ENCODE results near the gene FAM83G. TPM values are rescaled to one million over a fixed set of nuclear protein-coding genes. Genes with fewer than 3 reads are reported as not detected.
"Not testable (repeated sequence)": the region's sequence is repeated elsewhere in the genome, so short reads cannot be mapped to it uniquely, and the experiment has no call there.

FAM83G gene, protein sequence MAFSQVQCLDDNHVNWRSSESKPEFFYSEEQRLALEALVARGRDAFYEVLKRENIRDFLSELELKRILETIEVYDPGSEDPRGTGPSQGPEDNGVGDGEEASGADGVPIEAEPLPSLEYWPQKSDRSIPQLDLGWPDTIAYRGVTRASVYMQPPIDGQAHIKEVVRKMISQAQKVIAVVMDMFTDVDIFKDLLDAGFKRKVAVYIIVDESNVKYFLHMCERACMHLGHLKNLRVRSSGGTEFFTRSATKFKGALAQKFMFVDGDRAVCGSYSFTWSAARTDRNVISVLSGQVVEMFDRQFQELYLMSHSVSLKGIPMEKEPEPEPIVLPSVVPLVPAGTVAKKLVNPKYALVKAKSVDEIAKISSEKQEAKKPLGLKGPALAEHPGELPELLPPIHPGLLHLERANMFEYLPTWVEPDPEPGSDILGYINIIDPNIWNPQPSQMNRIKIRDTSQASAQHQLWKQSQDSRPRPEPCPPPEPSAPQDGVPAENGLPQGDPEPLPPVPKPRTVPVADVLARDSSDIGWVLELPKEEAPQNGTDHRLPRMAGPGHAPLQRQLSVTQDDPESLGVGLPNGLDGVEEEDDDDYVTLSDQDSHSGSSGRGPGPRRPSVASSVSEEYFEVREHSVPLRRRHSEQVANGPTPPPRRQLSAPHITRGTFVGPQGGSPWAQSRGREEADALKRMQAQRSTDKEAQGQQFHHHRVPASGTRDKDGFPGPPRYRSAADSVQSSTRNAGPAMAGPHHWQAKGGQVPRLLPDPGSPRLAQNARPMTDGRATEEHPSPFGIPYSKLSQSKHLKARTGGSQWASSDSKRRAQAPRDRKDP
- 1 to 10 TPM; 2.9 to 3.0 TPM for total RNA-seq
- 5.8 TPM for polyA plus RNA-seq (2013, experiment 1 of 2)
- polyA plus RNA-seq (2013, experiment 2 of 2), result 5.9 TPM
- total RNA-seq, result 15.6 to 279 (median 73.4) reads per million in 172 experiments

DNA sequence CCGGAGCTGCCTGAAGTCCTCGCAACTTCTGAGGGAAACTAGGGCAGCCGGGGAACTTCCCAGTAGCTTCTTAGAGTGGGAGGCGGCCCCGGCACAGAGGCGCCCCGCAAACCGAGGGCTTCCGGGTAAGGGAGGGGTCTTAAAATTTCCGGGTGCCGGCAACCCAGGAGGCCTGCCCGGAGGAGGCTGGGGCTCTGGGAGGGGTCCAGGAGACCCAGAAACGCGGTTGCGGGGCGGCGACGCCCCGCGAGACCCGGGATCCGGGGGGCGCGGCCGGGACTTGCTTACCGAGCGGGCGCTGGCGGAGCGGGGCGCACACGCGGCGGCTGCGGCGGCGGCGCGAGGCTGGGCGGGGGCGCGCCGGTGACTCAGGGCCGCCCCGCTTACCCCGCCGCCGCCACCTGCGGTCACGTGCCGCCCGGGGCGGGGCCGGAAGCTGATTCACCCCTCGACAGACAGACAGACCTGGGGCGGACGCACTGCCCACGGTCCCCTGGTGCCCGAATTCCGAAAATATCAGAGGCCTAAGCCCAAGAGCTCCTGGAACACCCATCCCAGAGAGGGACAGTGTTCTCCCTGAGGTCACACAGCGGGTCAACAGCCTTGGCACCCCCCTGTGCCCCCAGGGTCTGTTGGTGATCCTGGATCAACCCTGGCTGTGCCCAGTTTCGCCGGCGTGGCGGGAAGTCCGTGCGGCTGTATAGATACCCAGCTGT is at the start of gene FAM83G:
Gene FAM83G (minus strand): TSS at position 344 of the 716 bp plus-strand sequence. CDS start 723 bp downstream, outside the sequence.
- POLR2A ChIA-PET, result interaction anchor here (0.6 to 2.1 kb wide), 11 partner anchors 10 to 146 kb away, joined by 3 to 10 read pairs (median 5); partner anchors contain the start of gene PRPSAP2
- Histone ChIP-seq H3K36me3 (ENCODE audit: insufficient read depth, low read length) (peaks cover 5% of the 10 kb centered on the region), H3K4me3 (ENCODE audit: low read length) (peak within 1 kb of the TSS; percentile 67), H3K4me1 (ENCODE audit: insufficient read depth, low read length) (peaks cover 55% of the 10 kb centered on the region), H3K27ac (ENCODE audit: low read depth in 1 of 2, low read length in 2 of 2) (peak within 1 kb of the TSS; percentile 79 to 85), H3K9me3 (ENCODE audit: control insufficient read depth in 1 of 2, insufficient read depth in 1 of 2, low read length in 2 of 2) (no peaks in the 10 kb centered on the region), H3K27me3 (ENCODE audit: control insufficient read depth in 1 of 2, insufficient read depth in 2 of 2, low read length in 2 of 2) (no peaks in the 10 kb centered on the region)
- H3K4me1 Mint-ChIP-seq (ENCODE audit: low read depth), result peaks cover 30% of the 10 kb centered on the region
- DNase-seq (peak; percentile 67 to 94 (median 88)), ATAC-seq (ENCODE audit: poor library complexity) (peak; percentile 73)
- CTCF ChIA-PET, result interaction anchor here (0.6 to 1.7 kb wide), 3 partner anchors 21 to 788 kb away, joined by 3 to 6 read pairs (median 5); no protein-coding TSS in a partner anchor
- H3K9me3 Mint-ChIP-seq, result no peaks in the 10 kb centered on the region
- TF ChIP-seq CTCF (IDR thresholded peaks at IDR 0.05), result no peak
- H3K27ac Mint-ChIP-seq, result peak within 1 kb of the TSS; percentile 83
- peak within 1 kb of the TSS; percentile 97 for H3K4me3 Mint-ChIP-seq
- H3K36me3 Mint-ChIP-seq (ENCODE audit: low read depth), result no peaks in the 10 kb centered on the region
- intact Hi-C loops (cut with DNase I, micrococcal nuclease), result loop anchor here in 1 of 2 experiments (5.0 to 10.0 kb wide), 5 partner anchors 37 to 360 kb away; partner anchors contain the start of genes B9D1 and PRPSAP2
- H3K27me3 Mint-ChIP-seq, result no peaks in the 10 kb centered on the region

- intact Hi-C loops (cut with DNase I, micrococcal nuclease); H3K27ac ChIP-seq (ENCODE audit: low read depth in 1 of 2, low read length in 2 of 2); CTCF ChIA-PET; H3K9me3 ChIP-seq (ENCODE audit: control insufficient read depth in 1 of 2, insufficient read depth in 1 of 2, low read length in 2 of 2); H3K27me3 ChIP-seq (ENCODE audit: control insufficient read depth in 1 of 2, insufficient read depth in 2 of 2, low read length in 2 of 2); H3K4me1 ChIP-seq (ENCODE audit: insufficient read depth, low read length); POLR2A ChIA-PET; H3K4me3 Mint-ChIP-seq; H3K27me3 Mint-ChIP-seq; H3K4me3 ChIP-seq (ENCODE audit: low read length); H3K27ac Mint-ChIP-seq; ATAC-seq (ENCODE audit: poor library complexity); H3K36me3 ChIP-seq (ENCODE audit: insufficient read depth, low read length); DNase-seq; H3K9me3 Mint-ChIP-seq; H3K36me3 Mint-ChIP-seq (ENCODE audit: low read depth); H3K4me1 Mint-ChIP-seq (ENCODE audit: low read depth): not testable (repeated sequence)
Observed at GRCh38 chr17:19048826-19049225, 44.3 kb upstream of the FAM83G start.

GRCh38 chr17:19047510-19047909 is 42.9 kb upstream of the FAM83G start:
- ATAC-seq (ENCODE audit: poor library complexity); H3K9me3 ChIP-seq (ENCODE audit: control insufficient read depth in 1 of 2, insufficient read depth in 1 of 2, low read length in 2 of 2); H3K27me3 ChIP-seq (ENCODE audit: control insufficient read depth in 1 of 2, insufficient read depth in 2 of 2, low read length in 2 of 2); H3K9me3 Mint-ChIP-seq; H3K27ac ChIP-seq (ENCODE audit: low read depth in 1 of 2, low read length in 2 of 2); H3K4me1 Mint-ChIP-seq (ENCODE audit: low read depth); H3K36me3 Mint-ChIP-seq (ENCODE audit: low read depth); intact Hi-C loops (cut with DNase I, micrococcal nuclease); H3K27me3 Mint-ChIP-seq; H3K4me3 Mint-ChIP-seq; CTCF ChIA-PET; POLR2A ChIA-PET; H3K4me3 ChIP-seq (ENCODE audit: low read length); H3K36me3 ChIP-seq (ENCODE audit: insufficient read depth, low read length); H3K27ac Mint-ChIP-seq; DNase-seq; H3K4me1 ChIP-seq (ENCODE audit: insufficient read depth, low read length): not testable (repeated sequence)

DNA sequence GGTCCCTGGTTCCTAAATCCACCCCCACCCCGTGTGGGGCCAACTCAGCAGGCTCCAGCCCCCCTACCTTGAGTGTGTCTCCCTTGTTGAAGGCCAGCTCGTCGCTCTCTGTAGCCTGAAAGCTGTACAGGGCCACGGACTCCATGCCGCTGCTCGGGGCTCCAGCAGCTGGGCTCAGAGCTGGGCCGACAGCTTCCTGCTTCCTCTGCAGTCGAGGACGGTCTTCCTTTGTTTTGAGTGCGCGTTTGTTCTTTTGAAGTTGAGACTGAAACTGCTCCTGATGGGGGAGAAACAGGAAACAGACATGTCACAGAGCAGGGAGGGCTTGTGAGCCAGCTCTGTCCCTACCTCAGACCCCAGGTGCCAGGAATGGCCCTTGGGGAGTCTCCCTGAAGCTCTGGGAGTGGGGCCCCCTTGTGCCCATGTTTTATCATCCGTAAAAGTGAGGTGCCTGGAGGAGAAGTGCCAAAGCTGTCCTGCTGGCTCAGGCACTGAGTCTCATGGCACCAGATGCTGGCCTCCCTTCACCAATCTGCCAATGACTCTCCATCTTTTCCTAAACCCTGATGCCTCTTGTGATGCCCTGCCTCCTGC is 42.3 kb upstream of the FAM83G start, which contains the start of gene GRAP:
Gene GRAP (minus strand): TSS at position 176 of the 594 bp plus-strand sequence. CDS start 31 bp downstream, at position 145.
- intact Hi-C loops (cut with DNase I, micrococcal nuclease); CTCF ChIA-PET; DNase-seq; H3K36me3 Mint-ChIP-seq (ENCODE audit: low read depth); H3K4me3 Mint-ChIP-seq; H3K9me3 ChIP-seq (ENCODE audit: control insufficient read depth in 1 of 2, insufficient read depth in 1 of 2, low read length in 2 of 2); H3K27ac Mint-ChIP-seq; H3K27me3 Mint-ChIP-seq; H3K9me3 Mint-ChIP-seq; H3K27me3 ChIP-seq (ENCODE audit: control insufficient read depth in 1 of 2, insufficient read depth in 2 of 2, low read length in 2 of 2); H3K4me1 ChIP-seq (ENCODE audit: insufficient read depth, low read length); H3K4me1 Mint-ChIP-seq (ENCODE audit: low read depth); H3K27ac ChIP-seq (ENCODE audit: low read depth in 1 of 2, low read length in 2 of 2); H3K36me3 ChIP-seq (ENCODE audit: insufficient read depth, low read length); POLR2A ChIA-PET: not testable (repeated sequence)
- peak within 1 kb of the TSS; percentile 32 for H3K4me3 ChIP-seq (ENCODE audit: low read length)
- ATAC-seq (ENCODE audit: poor library complexity), result peak; percentile 92

- ATAC-seq (ENCODE audit: poor library complexity); H3K27ac Mint-ChIP-seq; H3K27ac ChIP-seq (ENCODE audit: low read depth in 1 of 2, low read length in 2 of 2); H3K36me3 ChIP-seq (ENCODE audit: insufficient read depth, low read length); H3K27me3 ChIP-seq (ENCODE audit: control insufficient read depth in 1 of 2, insufficient read depth in 2 of 2, low read length in 2 of 2); intact Hi-C loops (cut with DNase I, micrococcal nuclease); DNase-seq; CTCF ChIA-PET; H3K27me3 Mint-ChIP-seq; H3K4me3 Mint-ChIP-seq; H3K36me3 Mint-ChIP-seq (ENCODE audit: low read depth); H3K4me1 Mint-ChIP-seq (ENCODE audit: low read depth); H3K9me3 Mint-ChIP-seq; H3K9me3 ChIP-seq (ENCODE audit: control insufficient read depth in 1 of 2, insufficient read depth in 1 of 2, low read length in 2 of 2); POLR2A ChIA-PET; H3K4me3 ChIP-seq (ENCODE audit: low read length); H3K4me1 ChIP-seq (ENCODE audit: insufficient read depth, low read length): not testable (repeated sequence)
Observed at GRCh38 chr17:19044643-19045042, 40.1 kb upstream of the FAM83G start.
